Ishikawa (cell line): ENCODE measurements around the gene DOCK2.

Source experiments
- CREB1 ChIP-seq: IDR thresholded peaks from 2 replicates; pipeline ENCODE4 v1.6.1; 2012; ENCODE audit warnings: low read depth
- EGR1 ChIP-seq: IDR thresholded peaks from 2 replicates; pipeline ENCODE4 v1.6.1; 2012
- EP300 ChIP-seq: IDR thresholded peaks from 2 replicates; pipeline ENCODE4 v1.6.1; 2012; ENCODE audit warnings: borderline replicate concordance
- MAX ChIP-seq: IDR thresholded peaks from 2 replicates; pipeline ENCODE4 v1.6.1; 2012
- REST ChIP-seq: IDR thresholded peaks from 2 replicates; pipeline ENCODE4 v1.6.1; 2012; ENCODE audit warnings: low read depth, mild to moderate bottlenecking
- TAF1 ChIP-seq: IDR thresholded peaks from 2 replicates; pipeline ENCODE4 v1.6.1; 2012; ENCODE audit warnings: low read depth, mild to moderate bottlenecking
- TEAD4 ChIP-seq: IDR thresholded peaks from 2 replicates; pipeline ENCODE4 v1.6.1; 2012
- YY1 ChIP-seq: IDR thresholded peaks from 2 replicates; pipeline ENCODE4 v1.6.1; 2012; ENCODE audit warnings: low read depth

- TF ChIP-seq MAX, result no peak
- TF ChIP-seq EP300, result no peak
- no peak for TF ChIP-seq TAF1
- no peak for TF ChIP-seq TEAD4
- TF ChIP-seq YY1, result no peak
- no peak for TF ChIP-seq EGR1
- TF ChIP-seq REST, result no peak
- no peak for TF ChIP-seq CREB1
Observed at GRCh38 chr5:169627551-169627950, 9.5 kb upstream of the DOCK2 start.
